GM18909 (cell line): ENCODE data around the gene TGFA.

ENCODE experiments used
- ATAC-seq: cut with Tn5 transposase; IDR thresholded peaks from one replicate; pipeline ENCODE4 v1.9.1; 2021; ENCODE audit warnings: mild to moderate bottlenecking; ENCODE audit not compliant: unreplicated experiment, poor library complexity

TGFA gene

DNA sequence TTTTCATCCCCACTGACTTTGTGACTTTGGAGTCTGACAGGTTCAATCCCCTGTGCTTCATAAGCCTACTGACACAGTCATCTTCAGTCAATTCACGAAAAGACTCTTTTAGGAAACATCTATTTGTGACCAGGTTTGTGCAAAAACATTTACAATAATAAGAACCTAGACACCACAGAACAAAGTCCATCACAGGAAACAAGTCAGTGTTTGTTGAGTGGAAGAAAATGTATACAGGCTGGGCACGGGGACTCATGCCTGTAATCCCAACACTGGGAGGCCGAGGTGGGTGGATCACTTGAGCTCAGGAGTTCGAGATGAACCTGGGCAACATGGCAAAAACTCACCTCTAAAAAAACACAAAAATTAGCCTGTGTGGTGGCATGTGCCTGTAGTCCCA lies 49.7 kb downstream of the TGFA start:
- no peak for ATAC-seq

DNA sequence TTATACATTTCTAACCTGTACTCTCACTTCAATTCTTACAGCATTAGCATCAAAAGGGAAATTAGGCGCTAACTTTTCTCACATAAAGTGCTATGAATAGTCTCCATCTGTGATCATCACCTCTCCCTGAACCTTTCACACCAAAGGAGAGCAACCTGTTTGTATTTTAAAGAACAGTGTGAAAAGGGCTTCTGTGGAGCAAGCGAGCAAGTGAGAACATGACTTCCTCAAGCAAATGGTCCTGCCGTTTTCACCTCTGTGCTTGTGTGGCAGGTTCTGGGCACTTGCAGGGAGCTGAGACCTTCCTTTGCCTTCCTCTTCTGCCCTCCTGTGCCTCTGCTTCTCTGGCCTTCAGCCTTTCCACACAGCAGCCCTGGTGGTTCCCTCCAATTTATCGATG lies 51.9 kb downstream of the TGFA start:
- ATAC-seq, result no peak

DNA sequence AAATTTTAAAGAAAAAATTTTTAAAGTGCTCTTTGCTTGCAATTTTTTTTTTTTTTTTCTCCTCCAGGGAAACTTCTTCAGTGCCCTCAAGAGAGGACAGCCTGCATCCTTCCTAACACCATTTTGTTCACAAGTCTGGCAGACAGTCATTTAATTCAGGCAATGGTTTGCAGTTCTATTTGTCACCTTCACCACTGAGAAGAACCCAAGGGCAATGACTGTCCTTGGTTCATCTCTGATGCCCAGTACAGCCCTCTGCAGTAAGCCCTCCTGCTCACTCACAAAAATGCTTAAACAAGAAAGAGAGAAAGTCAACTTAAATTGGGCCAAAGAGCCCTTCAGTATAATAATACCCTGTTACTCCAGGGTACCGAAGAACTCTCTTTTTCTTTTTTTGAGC lies 52.4 kb downstream of the TGFA start:
- no peak for ATAC-seq

DNA sequence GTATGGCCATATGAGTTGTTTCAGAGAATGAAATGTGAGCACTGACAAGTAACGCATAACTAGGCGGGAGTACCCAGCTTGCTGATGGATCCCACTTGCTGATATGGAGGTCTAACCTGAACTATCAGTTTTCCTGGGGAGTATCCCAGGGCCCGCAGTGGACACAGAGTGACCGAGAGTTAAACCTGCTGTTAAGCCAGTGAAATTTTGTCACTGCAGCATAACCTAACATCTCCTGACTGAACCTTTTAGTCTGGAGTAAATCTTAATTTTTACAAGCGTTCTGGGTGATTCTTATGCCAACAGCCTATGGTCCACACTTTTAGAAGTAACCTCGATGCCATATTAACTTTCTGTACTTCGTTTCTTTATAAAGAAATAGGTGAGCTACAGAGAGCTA lies 54.4 kb downstream of the TGFA start:
- ATAC-seq, result no peak

DNA sequence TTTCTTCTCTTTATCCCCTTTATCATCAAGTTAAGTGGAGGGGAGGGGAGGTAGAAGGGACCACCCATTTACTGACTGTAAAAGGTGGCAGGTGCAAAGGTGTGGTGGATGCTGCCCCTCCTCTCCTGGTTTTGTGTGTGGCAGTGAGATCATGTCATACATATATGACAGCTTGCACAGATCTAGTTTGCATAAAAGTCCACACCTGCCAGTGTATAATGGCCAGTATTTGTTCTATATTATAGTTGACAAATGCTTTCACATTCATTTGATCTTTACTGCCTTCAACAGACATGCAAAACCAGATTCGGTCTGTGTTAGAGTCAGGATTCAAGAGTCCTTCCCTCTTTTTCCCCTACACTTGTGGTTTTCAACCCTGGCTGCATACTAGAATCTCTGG lies 55.1 kb downstream of the TGFA start:
- no peak for ATAC-seq

DNA sequence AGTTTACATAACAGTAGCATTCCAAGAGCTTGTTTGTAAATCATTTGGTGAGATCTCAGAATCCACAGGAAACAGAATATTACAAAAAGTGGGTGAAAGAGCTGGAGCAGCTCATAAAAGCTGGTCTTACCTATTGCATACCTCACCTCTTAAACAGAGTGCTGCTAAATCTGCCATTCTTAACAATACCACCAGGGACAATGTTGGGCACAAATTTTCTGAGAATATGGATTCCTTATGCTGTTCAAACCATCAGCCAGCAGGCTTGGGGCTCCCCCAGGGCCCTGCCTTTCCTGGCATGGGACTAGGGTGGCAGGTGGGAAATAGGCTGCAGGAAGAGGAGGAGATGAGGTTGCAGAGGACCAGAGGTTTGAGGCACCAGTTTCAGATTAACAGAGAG lies 55.6 kb downstream of the TGFA start:
- ATAC-seq, result peak; percentile 46

DNA sequence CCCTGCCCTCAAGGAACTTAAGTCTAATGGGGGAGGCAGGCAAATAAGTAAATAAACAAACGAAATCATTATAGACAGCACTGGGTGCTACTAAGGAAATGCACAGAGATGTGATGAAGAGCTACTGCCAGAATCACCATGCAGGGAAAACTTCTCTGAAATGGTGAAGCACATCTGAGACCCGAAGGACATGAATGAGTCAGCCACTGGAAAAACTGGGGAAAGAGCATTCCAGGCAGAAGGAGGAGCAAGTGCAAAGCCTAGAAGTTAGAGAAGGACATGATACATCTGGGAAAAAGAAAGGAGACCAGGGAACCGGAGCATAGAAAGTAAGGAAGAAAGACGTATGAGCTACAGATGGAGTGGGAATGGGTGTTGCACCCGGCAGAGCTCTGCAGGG lies 56.8 kb downstream of the TGFA start:
- no peak for ATAC-seq

DNA sequence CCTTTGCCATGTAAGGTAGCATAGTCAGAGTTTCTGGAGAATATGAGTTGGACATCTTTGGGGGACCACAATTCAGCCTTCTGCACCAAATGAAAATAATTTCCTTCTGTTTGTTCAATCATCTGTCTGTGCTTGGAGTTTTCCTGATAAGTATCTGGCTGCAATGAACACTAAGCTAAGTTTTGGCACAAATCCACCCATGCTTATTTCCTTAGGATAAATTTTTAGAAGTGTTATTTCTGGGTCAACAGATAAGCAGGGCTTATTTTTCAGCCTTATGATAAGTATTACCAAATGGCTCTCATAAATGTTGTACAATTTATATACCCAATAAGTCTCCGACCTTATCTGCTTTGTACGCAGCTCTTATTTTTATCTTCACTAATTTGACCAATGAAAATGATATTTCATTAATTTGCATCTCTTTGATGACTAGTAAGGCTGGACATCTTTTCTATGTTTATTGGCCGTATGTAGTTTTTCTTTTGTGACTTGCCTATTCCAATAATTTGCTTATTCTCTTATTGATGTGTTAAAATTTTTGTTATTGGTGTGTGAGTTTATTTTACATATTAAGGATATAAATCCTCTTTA lies 59.2 kb downstream of the TGFA start:
- ATAC-seq, result no peak

DNA sequence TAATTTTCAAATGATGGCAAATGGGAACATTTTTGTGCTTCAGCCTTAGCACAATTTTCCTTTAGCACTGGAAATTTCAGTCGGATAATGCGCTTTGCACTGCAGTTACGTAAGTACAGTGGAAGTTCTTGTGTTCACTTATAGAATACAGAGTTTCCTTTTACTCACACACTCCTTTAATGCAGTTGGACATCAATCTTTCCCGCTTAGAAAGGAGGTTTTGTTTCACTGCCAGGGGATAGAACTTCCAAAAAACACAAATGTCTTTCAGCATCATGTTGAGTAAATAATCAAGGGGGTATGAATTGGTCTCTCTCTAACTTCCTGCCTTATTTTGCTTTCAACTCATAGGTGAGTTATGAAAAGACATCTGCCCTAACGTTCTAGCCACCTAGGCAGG lies 63.2 kb downstream of the TGFA start:
- ATAC-seq, result no peak

DNA sequence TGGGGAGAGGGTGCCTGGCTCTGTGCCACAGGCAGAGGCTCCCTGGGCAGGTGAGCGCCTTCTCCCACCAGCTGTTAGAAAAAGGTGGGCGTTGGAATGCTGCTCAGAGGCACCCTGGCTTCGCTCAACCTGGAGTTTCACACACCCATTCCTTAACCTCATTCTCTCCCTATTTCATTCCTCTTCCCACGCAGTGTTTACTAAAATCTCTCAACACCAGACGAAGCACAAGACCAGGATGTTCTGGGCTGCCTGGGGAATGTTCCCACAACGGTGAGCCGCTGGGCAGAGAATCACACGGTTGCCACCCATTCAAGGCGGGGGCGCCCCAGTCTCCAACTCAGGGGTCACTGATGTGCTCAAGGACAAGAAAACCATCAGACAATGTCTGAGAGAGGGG lies 64.5 kb downstream of the TGFA start:
- ATAC-seq, result no peak

DNA sequence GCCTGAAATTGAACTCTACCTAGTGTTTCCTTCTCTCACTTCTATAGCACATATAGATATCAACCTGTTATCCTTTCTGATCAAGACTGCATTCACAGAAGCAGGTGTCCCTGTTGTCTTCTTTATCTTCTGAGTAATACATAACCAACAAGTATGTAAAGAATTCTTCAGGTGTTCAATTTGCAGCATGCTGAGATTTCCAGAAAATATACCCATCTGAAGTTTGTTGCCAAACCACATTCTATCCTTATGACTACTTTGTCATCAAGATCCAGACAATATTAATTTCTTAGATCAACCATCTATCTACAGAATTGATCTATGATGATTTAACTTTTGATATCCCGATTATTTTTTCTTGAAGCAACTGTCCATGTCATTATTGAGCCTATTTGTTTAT lies 69.5 kb downstream of the TGFA start:
- no peak for ATAC-seq

DNA sequence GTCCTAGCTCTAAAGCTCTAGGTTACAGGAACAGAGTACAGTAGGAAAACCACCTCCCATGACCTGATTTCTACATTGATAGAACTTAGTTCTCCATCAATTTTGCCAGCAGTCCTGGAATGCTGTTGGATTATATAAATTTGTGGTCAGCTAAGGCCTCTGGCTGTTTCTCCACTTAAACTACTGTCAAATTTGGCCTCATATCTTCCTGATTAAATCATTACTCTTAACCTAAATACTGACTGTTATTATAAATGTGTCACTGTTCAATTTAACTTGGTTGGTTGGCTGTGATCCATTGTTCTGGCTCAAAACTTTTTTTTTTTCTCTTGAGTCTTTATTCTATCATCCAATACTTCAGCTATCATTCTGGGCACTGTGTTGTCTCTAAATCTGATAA lies 71.2 kb downstream of the TGFA start:
- no peak for ATAC-seq

DNA sequence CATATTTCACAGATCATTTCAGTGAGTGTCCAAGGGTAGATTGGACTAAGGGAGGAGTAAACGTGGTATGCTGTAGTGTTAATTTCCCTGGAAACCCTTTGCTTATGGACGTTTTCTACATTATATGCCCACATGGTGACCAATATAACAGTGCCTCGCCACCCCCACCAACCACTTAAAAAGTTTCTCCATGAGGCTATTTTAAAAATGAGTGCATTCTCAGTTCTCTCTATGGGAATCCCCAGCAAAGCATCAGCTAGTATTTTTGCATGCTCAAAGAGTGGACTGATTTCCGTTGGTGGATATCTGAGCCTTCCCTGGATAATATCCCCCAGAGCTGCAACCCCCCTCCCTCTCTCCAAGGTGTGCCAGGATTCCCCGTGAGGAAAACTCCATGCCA lies 73.2 kb downstream of the TGFA start:
- no peak for ATAC-seq

DNA sequence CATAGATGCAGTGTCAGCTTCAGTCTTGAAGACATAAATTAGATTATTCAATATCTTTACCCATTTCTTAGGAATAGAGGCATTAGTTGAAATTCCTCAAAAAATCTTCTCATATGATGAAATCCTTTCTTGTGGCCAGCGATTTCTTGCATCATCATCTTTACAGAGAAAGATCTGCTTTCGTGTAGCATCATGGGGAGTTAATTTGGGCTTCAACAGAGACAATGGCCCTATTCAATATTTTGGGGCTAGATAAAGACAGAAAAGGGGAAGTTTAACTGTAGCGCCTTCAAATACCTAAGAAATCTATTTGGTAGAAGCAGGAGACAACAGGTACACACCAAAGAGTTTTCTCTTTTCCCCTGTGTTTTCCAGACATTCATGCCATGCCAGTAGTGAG lies 73.8 kb downstream of the TGFA start:
- no peak for ATAC-seq

DNA sequence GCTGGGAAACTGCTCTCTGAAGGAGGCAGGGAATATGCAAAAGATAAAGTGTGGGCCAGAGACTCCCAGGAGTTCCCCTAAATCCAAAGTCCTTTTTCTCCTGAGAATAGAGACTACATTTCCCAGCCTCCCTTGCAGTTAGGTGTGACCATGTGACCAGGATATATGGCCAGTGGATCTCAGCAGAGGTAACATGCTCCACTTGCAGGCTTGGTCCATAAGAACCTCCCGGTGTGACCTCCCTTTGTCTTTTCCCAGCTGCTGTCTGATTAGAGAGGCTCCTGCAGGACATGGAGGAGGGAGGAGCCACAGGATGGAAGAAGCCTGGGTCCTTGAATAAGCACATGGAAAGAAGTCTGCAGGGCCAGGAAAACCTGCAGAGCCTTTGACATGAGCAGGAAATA lies 76.2 kb downstream of the TGFA start:
- no peak for ATAC-seq

DNA sequence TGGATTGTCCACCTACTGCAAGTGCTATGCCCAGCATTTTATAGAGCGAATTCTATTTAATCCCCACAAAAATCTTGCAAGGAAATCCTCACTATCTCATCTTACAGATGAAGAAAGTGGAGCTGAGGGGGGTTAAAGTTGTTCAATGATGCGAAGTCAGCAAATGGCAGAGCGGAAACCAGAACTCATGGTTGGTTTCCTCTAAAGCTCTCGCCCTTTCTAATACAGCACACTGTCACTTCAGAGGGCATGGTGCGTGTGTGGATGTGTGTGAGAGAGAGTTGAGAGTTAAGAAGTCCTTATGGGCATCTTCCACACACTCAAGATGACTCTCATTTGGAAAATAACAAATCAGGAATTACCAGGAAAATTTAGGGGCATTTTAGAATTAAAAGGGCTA lies 78.4 kb downstream of the TGFA start:
- ATAC-seq, result no peak

DNA sequence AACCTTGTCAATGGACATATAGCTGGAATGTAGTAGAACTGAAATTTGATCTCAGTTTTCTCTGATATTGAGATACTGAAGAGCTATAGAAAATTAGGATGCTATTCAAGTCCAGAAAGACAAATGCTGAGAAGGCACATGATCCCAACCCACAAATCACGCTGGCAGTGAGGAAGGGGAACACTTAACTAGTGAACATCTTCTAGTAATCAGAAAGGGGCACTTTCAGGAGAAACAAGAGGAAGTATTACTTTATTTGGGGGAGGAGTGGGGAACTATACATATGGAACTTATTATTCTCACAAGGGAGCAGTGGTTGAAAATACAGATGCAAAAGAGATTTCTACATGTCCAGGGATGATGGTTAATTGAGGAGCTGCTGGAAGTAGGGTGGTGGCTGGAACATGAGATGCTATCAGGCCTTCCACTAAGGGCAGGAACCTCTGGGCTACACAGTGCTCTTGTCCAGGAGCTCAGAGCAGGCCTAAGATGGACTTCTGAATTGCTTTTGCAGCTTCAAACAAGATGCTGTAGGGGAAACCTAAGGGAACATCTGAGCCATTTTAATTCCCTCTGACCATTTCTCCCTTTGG lies 79.3 kb downstream of the TGFA start:
- ATAC-seq, result no peak

DNA sequence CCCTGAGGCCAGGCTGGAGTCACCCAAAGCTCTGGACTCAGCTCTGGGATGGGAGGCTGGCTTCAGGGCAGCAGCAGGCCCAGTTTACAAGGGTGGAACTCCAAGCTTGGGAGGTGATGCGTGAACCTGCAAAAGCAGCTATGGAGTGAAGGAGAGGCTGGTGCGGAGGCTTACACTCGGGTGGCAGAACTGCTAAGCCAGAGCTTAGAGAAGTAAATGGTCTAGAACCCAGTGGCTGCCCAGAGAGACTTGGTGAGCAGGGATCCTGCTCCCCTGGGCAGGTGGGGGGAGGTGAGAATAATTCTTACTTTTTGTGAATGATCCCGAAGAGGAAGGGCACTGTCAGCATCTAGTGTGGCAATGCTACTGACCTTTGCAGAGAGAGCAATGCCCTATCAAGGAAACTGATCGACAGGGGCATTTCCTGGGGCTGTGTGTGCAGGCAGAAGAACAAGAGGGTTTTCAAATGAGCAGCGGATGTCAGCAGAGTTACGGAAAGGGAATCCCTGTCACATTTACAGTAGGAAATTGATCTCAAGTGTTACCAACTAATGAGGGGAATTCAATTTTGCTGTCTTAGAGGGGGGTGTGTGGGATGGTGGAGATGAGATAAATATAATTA lies 80.4 kb downstream of the TGFA start:
- ATAC-seq, result no peak

DNA sequence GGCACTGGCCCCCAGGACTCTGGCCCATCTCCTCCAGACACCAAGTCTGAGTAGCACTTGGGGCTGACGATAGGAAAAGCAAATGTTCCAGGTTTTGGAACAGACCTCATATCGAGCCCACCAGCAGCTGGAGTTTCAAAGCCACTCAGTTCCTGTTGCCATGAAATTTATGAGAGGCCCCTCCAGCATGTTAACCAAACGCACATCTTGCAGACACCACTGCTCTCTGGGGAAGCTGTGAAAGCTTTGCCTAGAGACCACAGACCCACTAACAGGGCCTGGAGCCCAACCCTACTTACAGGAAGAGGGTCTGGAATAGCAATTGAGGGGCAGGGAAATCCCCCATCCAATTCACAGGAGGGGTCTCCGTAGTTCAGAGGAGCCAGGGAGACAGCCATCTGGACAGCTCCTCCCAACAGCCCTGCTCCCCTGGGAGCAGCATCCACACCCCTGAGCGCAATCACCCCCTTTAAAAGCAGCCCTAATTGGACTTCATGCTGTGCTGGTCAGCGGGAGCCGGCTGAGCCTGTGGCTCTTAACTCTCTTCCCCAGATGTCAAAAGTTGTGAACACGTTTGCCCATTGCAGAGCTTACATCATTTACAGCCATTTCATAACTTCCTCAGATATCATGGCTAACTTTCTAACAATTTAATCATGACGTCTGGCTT lies 81.3 kb downstream of the TGFA start:
- no peak for ATAC-seq

DNA sequence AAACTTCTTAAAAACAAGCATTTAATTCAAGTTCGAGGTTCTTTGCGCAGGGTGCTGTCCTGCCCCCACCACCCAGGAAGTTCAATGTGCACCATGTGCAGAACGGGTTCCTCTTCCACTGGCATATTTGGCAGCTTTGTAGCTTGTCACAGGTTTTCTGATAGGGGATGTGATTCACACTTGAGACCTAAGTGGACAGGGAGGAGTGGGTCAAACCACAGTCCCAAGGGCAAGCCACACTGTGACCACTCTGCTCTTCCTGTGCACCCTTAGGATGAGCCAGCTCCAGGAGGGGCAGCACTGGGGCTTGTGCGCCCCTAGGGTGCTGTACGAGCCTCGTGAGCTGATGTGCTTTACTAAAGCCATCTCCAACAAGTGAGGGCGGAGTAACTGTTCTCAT lies 82.5 kb downstream of the TGFA start:
- ATAC-seq, result no peak

DNA sequence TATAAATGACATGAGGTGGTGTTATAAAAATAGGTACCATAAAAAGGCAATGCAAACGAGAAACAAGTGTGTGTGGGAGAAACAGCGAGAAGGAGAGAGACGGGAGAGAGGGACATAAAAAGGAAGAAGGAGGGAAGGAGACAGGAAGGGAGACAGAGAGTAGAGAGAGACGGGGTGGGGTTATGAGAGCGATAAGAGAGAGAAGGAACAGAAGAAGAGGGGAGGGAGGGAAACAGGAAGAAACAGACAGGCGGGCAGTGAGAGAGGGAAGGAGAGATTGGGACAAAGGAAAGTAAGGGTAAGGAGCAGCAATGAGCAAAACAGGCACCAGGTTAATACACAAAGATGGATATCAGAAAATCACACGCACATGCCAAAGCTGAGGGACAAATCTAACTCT lies 83.7 kb downstream of the TGFA start:
- ATAC-seq, result no peak

DNA sequence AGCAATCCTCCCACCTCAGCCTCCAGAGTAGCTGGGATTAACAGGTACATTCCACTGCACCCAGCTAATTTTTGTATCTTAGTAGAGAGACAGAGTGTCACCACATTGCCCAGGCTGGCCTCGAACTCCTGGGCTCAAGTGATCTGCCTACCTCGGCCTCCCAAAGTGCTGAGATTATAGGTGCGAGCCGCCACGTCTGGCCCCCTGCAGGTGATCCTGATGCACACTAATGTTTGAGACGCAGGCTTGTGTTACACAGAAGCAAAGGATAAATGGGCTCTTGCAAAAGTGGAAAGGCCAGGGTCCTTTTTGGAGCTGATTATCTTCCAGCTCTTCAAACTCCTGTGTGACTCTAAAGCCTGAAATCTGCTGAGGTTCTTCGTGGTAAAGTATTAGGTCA lies 84.2 kb downstream of the TGFA start:
- ATAC-seq, result no peak
